GM12801 (cell line): Measurements from ENCODE around the gene GJA10.

Experiments
- TF ChIP-seq, protein P1 (sequence below): IDR thresholded peaks from one replicate; pipeline ENCODE4 v1.5.1; 2011; ENCODE audit warnings: control low read depth; ENCODE audit not compliant: insufficient read length; ENCODE audit errors: extremely low read depth

GJA10 gene

DNA sequence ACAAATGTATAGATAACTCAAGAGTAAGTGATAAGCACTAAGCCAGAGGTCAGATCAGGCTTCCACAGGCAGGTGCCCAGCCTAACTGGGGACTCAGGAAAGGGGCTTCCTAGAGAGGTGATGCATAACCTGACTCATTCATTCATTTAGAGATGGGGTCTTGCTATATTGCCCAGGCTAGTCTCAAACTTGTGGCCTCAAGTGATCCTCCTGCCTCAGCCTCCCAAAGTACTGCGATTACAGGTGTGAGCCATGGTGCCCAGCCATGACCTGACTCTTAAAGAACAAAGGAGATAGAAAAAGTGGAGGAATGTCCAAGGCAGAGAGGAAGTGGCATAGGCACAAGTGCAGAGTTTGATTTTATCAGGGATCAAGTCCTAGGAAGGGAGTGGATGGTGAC lies 41.9 kb downstream of the GJA10 start:
- TF ChIP-seq, protein P1, sequence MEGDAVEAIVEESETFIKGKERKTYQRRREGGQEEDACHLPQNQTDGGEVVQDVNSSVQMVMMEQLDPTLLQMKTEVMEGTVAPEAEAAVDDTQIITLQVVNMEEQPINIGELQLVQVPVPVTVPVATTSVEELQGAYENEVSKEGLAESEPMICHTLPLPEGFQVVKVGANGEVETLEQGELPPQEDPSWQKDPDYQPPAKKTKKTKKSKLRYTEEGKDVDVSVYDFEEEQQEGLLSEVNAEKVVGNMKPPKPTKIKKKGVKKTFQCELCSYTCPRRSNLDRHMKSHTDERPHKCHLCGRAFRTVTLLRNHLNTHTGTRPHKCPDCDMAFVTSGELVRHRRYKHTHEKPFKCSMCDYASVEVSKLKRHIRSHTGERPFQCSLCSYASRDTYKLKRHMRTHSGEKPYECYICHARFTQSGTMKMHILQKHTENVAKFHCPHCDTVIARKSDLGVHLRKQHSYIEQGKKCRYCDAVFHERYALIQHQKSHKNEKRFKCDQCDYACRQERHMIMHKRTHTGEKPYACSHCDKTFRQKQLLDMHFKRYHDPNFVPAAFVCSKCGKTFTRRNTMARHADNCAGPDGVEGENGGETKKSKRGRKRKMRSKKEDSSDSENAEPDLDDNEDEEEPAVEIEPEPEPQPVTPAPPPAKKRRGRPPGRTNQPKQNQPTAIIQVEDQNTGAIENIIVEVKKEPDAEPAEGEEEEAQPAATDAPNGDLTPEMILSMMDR = no peak

GRCh38 chr6:89938014-89938413 lies 43.7 kb downstream of the GJA10 start:
- TF ChIP-seq, protein P1 = no peak

GRCh38 chr6:89939144-89939543 lies 44.9 kb downstream of the GJA10 start:
- TF ChIP-seq, protein P1 = no peak

DNA sequence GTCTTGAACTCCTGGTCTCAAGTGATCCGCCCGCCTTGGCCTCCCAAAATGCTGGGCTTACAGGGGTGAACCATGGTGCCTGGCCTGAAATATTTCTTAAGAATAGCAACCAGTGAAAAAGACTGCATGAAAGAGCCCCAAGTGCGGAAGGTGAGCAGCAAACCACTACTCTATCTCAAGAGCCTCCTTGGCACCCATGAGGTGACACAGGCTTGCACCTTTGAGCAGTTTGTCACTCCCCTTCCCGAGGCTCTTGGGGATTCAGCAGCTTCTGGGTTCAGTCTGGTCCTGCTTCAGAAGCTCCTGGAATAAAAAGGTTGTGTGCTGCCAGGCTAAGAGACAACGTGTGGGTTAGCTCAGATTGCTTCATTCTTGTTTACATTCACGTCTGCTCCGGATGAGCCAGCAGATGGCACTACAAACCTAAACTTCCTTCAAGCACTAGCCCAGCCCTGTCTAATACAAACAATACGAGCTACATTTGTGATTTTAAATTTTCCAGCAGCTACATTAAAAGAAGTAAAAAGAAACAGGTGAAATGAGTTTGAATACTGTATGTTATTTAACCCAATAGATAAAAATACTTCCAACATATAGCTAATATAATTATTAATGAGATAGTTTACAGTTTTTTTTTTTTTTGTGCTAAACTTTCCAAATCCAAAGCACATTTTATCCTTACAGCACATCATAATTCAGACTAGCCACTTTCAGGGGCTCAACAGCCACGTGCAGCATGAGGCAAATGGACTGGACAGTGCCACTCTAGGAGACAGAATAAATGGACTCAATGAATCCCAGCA lies 46.2 kb downstream of the GJA10 start:
- TF ChIP-seq, protein P1 = no peak

- TF ChIP-seq, protein P1 = no peak
These were observed 46.9 kb downstream of the GJA10 start for GRCh38 chr6:89941031-89941762.

GRCh38 chr6:89941763-89942497 lies 47.7 kb downstream of the GJA10 start:
- TF ChIP-seq, protein P1 = no peak

- TF ChIP-seq, protein P1 = no peak
These were observed 48.3 kb downstream of the GJA10 start for GRCh38 chr6:89942601-89943000.
